ENCODE measurements around the gene LIN28B. TPM values are rescaled to one million over a fixed set of nuclear protein-coding genes. Genes with fewer than 3 reads are reported as not detected.

Gene LIN28B
- polyA plus RNA-seq, 1 donor from 2014 or later, result 19.1 TPM

DNA sequence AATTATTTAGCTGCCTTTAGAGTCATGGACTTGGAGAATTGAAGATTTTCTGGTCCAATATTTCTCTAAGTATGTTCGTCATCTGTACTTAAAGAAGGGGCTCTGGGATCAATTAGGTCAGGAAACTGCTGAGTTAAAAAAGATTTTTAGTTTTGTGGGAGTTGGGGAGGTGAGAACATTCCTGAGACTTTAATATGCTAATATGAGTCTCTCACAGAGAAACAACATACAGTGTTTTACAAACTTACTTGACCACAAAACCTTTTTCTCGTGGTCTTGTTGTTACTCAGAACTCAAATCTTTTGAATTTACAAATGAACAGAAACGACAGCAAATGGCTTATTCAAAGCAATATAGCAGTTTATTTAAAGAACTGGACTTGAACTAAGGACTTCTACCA, 67.9 kb downstream of the LIN28B start:
- Histone ChIP-seq H2AFZ (ENCODE audit: low read depth, low read length) (no peak overlapping the region), H3K9me3 (ENCODE audit: low read length) (no peaks in the 10 kb centered on the region), H3K4me2 (ENCODE audit: low read length) (no peak overlapping the region), H3K4me3 (ENCODE audit: low read length) (no peak overlapping the region), H4K20me1 (ENCODE audit: insufficient read depth) (no peaks in the 10 kb centered on the region), H3F3A (ENCODE audit: insufficient read depth, low read length, poor library complexity, severe bottlenecking) (no peaks in the 10 kb centered on the region), H3K27me3 (ENCODE audit: insufficient read depth, low read depth, low read length) (no peaks in the 10 kb centered on the region), H3K27ac (ENCODE audit: low read length) (no peak overlapping the region), H3K9ac (ENCODE audit: low read length) (no peak overlapping the region), H3K36me3 (ENCODE audit: insufficient read depth, low read length) (peaks cover 8% of the 10 kb centered on the region), H3K79me2 (replicated peaks; ENCODE audit: insufficient read depth, low read length) (peaks cover 32% of the 10 kb centered on the region), H3K9me2 (ENCODE audit: insufficient read depth, low read length) (no peaks in the 10 kb centered on the region)
- TF ChIP-seq, protein P1, sequence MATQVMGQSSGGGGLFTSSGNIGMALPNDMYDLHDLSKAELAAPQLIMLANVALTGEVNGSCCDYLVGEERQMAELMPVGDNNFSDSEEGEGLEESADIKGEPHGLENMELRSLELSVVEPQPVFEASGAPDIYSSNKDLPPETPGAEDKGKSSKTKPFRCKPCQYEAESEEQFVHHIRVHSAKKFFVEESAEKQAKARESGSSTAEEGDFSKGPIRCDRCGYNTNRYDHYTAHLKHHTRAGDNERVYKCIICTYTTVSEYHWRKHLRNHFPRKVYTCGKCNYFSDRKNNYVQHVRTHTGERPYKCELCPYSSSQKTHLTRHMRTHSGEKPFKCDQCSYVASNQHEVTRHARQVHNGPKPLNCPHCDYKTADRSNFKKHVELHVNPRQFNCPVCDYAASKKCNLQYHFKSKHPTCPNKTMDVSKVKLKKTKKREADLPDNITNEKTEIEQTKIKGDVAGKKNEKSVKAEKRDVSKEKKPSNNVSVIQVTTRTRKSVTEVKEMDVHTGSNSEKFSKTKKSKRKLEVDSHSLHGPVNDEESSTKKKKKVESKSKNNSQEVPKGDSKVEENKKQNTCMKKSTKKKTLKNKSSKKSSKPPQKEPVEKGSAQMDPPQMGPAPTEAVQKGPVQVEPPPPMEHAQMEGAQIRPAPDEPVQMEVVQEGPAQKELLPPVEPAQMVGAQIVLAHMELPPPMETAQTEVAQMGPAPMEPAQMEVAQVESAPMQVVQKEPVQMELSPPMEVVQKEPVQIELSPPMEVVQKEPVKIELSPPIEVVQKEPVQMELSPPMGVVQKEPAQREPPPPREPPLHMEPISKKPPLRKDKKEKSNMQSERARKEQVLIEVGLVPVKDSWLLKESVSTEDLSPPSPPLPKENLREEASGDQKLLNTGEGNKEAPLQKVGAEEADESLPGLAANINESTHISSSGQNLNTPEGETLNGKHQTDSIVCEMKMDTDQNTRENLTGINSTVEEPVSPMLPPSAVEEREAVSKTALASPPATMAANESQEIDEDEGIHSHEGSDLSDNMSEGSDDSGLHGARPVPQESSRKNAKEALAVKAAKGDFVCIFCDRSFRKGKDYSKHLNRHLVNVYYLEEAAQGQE (IDR thresholded peaks at IDR 0.05; ENCODE audit: borderline replicate concordance), result no peak
- TF ChIP-seq EP300 (conservative IDR thresholded peaks at IDR 0.05; ENCODE audit: poor library complexity, severe bottlenecking) (no peak), TAF1 (IDR thresholded peaks at IDR 0.05; ENCODE audit: low read depth) (no peak), POLR2AphosphoS5 (IDR thresholded peaks at IDR 0.05) (no peak), MXI1 (conservative IDR thresholded peaks at IDR 0.05; ENCODE audit: poor library complexity, severe bottlenecking) (no peak), SMC3 (conservative IDR thresholded peaks at IDR 0.05; ENCODE audit: poor library complexity) (no peak), EZH2 (IDR thresholded peaks at IDR 0.05; ENCODE audit: borderline replicate concordance, insufficient read depth, low read length, poor library complexity, severe bottlenecking) (no peak), RAD21 (conservative IDR thresholded peaks at IDR 0.05) (no peak)
- TF ChIP-seq, protein P2, sequence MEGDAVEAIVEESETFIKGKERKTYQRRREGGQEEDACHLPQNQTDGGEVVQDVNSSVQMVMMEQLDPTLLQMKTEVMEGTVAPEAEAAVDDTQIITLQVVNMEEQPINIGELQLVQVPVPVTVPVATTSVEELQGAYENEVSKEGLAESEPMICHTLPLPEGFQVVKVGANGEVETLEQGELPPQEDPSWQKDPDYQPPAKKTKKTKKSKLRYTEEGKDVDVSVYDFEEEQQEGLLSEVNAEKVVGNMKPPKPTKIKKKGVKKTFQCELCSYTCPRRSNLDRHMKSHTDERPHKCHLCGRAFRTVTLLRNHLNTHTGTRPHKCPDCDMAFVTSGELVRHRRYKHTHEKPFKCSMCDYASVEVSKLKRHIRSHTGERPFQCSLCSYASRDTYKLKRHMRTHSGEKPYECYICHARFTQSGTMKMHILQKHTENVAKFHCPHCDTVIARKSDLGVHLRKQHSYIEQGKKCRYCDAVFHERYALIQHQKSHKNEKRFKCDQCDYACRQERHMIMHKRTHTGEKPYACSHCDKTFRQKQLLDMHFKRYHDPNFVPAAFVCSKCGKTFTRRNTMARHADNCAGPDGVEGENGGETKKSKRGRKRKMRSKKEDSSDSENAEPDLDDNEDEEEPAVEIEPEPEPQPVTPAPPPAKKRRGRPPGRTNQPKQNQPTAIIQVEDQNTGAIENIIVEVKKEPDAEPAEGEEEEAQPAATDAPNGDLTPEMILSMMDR (IDR thresholded peaks at IDR 0.05; ENCODE audit: poor library complexity, severe bottlenecking), result no peak

DNA sequence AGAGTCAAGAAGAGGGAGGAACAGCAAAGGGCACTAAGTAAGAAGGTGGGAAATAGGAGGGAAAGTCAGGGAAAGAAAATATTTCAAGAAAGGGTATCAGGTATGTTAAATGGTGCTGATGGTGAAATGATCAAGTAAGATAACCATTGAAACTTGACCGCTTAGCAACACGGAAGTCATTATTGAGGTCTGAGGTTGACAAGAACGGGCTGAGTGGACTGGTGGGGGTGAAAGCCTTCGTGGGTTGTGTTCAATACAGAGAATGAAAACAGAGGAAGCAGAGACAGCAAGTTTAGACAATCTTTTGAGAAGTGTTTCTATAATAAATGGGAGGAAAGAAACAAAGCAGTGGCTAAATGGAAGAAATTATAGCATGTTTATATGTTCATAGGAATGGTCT, 72.0 kb downstream of the LIN28B start:
- TF ChIP-seq POLR2AphosphoS5 (IDR thresholded peaks at IDR 0.05) (no peak), MXI1 (conservative IDR thresholded peaks at IDR 0.05; ENCODE audit: poor library complexity, severe bottlenecking) (no peak), EZH2 (IDR thresholded peaks at IDR 0.05; ENCODE audit: borderline replicate concordance, insufficient read depth, low read length, poor library complexity, severe bottlenecking) (no peak)
- no peaks in the 10 kb centered on the region for H3F3A ChIP-seq (ENCODE audit: insufficient read depth, low read length, poor library complexity, severe bottlenecking)
- no peak overlapping the region for H3K27ac ChIP-seq (ENCODE audit: low read length)
- H3K9me2 ChIP-seq (ENCODE audit: insufficient read depth, low read length), result no peaks in the 10 kb centered on the region
- H3K9ac ChIP-seq (ENCODE audit: low read length), result no peak overlapping the region
- H2AFZ ChIP-seq (ENCODE audit: low read depth, low read length), result no peak overlapping the region
- H3K27me3 ChIP-seq (ENCODE audit: insufficient read depth, low read depth, low read length), result no peaks in the 10 kb centered on the region
- no peak overlapping the region for H3K4me2 ChIP-seq (ENCODE audit: low read length)
- H4K20me1 ChIP-seq (ENCODE audit: insufficient read depth), result no peaks in the 10 kb centered on the region
- H3K79me2 ChIP-seq (replicated peaks; ENCODE audit: insufficient read depth, low read length), result peaks cover 24% of the 10 kb centered on the region
- no peaks in the 10 kb centered on the region for H3K9me3 ChIP-seq (ENCODE audit: low read length)
- H3K4me3 ChIP-seq (ENCODE audit: low read length), result no peak overlapping the region
- H3K36me3 ChIP-seq (ENCODE audit: insufficient read depth, low read length), result peaks cover 8% of the 10 kb centered on the region

All from neural cell (in vitro differentiated cells).